SJCRH30 (cell line): ENCODE results near the gene LMF1. TPM values are rescaled to one million over a fixed set of nuclear protein-coding genes. Genes with fewer than 3 reads are reported as not detected.
A peak's percentile ranks its signal among the peaks of the same experiment; 100 is the strongest.
"Not testable (repeated sequence)": the region's sequence is repeated elsewhere in the genome, so short reads cannot be mapped to it uniquely, and the experiment has no call there.

Experiments
- DNase-seq, 2 experiments: peaks; one replicate each; pipeline ENCODE4 v3.0.0-alpha.2; 2015 to 2020
- H3K27ac ChIP-seq: fragments of 250-450 bp; sonication (Bioruptor Pico); 2 replicates; pipeline ENCODE4 v1.5.1; 2020; ENCODE audit warnings: mild to moderate bottlenecking, moderate library complexity
- H3K27me3 ChIP-seq: fragments of 250-450 bp; sonication (Bioruptor Pico); 2 replicates; pipeline ENCODE4 v1.5.1; 2020; ENCODE audit warnings: mild to moderate bottlenecking, moderate library complexity
- H3K36me3 ChIP-seq: fragments of 250-450 bp; sonication (Bioruptor Pico); 2 replicates; pipeline ENCODE4 v1.5.1; 2020; ENCODE audit warnings: mild to moderate bottlenecking, moderate library complexity
- H3K4me1 ChIP-seq: fragments of 250-450 bp; sonication (Bioruptor Pico); 2 replicates; pipeline ENCODE4 v1.5.1; 2020; ENCODE audit warnings: mild to moderate bottlenecking, moderate library complexity
- H3K4me3 ChIP-seq: fragments of 250-450 bp; sonication (Bioruptor Pico); 2 replicates; pipeline ENCODE4 v1.5.1; 2020; ENCODE audit warnings: mild to moderate bottlenecking, moderate library complexity
- H3K9me3 ChIP-seq: fragments of 250-450 bp; sonication (Bioruptor Pico); replicated peaks from 2 replicates; pipeline ENCODE4 v1.5.1; 2020; ENCODE audit warnings: mild to moderate bottlenecking, moderate library complexity
- total RNA-seq: library from RNA; depleted of rRNA; stranded (reverse); fragments of >200 nt; shearing (Covaris generic); gene quantifications from 2 replicates; pipeline ENCODE4 v1.2.3, GENCODE V29; 2014

Gene LMF1
- total RNA-seq, 1 experiment from 2014 or later = 2.3 TPM

- no peaks in the 10 kb centered on the region for H3K27me3 ChIP-seq
- no peaks in the 10 kb centered on the region for H3K9me3 ChIP-seq
- H3K36me3 ChIP-seq = no peaks in the 10 kb centered on the region
- H3K4me1 ChIP-seq = no peaks in the 10 kb centered on the region
- no peak for DNase-seq
- no peak overlapping the region for H3K27ac ChIP-seq
- H3K4me3 ChIP-seq = no peak overlapping the region
These were observed 74.3 kb downstream of the LMF1 start for GRCh38 chr16:896261-897199.

GRCh38 chr16:895371-895770, 75.4 kb downstream of the LMF1 start:
- DNase-seq = no peak
- H3K9me3 ChIP-seq = no peaks in the 10 kb centered on the region
- H3K4me3 ChIP-seq = no peak overlapping the region
- H3K27ac ChIP-seq = no peak overlapping the region
- H3K27me3 ChIP-seq = no peaks in the 10 kb centered on the region
- H3K4me1 ChIP-seq = peaks cover 6% of the 10 kb centered on the region
- H3K36me3 ChIP-seq = no peaks in the 10 kb centered on the region

GRCh38 chr16:894841-895240, 75.9 kb downstream of the LMF1 start:
- H3K36me3 ChIP-seq = no peaks in the 10 kb centered on the region
- no peaks in the 10 kb centered on the region for H3K27me3 ChIP-seq
- peaks cover 12% of the 10 kb centered on the region for H3K4me1 ChIP-seq
- DNase-seq = no peak
- H3K9me3 ChIP-seq = no peaks in the 10 kb centered on the region
- H3K4me3 ChIP-seq = no peak overlapping the region
- no peak overlapping the region for H3K27ac ChIP-seq

DNA sequence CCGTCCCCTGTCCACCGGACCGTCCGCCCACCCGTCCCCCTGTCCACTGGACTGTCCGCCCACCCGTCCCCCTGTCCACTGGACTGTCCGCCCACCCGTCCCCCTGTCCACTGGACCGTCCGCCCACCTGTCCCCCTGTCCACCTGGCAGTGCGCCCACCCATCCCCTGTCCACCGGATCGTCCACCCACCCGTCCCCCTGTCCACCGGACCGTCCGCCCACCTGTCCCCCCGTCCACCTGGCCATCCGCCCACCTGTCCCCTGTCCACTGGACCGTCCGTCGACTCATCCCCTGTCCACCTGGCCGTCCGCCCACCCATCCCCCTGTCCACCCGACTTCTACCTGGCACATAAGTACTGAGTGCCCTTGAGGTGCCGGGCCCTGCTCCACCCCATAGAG, 76.6 kb downstream of the LMF1 start:
- no peaks in the 10 kb centered on the region for H3K9me3 ChIP-seq
- H3K27me3 ChIP-seq = no peaks in the 10 kb centered on the region
- H3K4me3 ChIP-seq = no peak overlapping the region
- no peaks in the 10 kb centered on the region for H3K36me3 ChIP-seq
- H3K27ac ChIP-seq = no peak overlapping the region
- H3K4me1 ChIP-seq = peaks cover 15% of the 10 kb centered on the region
- no peak for DNase-seq

GRCh38 chr16:893360-893759, 77.4 kb downstream of the LMF1 start:
- H3K4me1 ChIP-seq = peaks cover 15% of the 10 kb centered on the region
- H3K4me3 ChIP-seq = no peak overlapping the region
- no peaks in the 10 kb centered on the region for H3K9me3 ChIP-seq
- H3K36me3 ChIP-seq = no peaks in the 10 kb centered on the region
- no peaks in the 10 kb centered on the region for H3K27me3 ChIP-seq
- DNase-seq = no peak
- H3K27ac ChIP-seq = no peak overlapping the region

DNA sequence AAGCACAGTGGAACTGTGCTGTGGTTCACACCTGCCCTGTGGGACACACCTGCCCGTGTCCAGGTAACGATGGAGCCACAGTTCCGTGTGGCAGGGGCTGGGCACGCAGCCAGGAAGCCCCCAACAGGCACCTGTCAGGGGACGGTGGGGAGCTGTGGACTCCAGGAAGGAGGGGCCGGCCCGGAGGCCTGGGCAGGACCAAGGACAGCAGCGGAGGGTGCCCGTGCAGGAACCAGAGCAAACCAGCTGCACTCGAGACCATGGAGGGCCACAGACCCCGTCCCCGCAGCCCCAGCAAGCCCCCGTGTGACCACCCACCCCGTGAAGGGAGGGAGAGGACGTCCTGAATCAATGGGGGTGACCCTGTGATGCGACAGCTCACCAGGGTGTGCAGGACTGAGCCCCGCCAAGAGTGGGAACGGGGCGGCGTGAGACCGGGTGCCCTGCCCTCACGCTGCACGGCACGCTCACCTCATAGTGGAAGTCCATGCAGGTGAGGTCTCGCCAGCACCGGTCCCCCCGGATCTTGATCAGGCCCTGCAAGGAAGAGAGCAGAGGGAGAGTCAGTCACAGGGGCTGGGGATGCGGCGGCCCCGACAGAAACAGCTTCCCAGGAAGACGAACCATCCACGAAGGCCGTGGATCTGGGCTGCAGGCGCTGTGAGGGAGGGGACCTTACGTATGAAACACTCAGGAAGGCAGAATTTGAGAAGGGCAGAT, 78.1 kb downstream of the LMF1 start:
- H3K4me3 ChIP-seq = no peak overlapping the region
- H3K27ac ChIP-seq = no peak overlapping the region
- H3K4me1 ChIP-seq = peaks cover 15% of the 10 kb centered on the region
- no peaks in the 10 kb centered on the region for H3K9me3 ChIP-seq
- no peaks in the 10 kb centered on the region for H3K27me3 ChIP-seq
- no peaks in the 10 kb centered on the region for H3K36me3 ChIP-seq
- DNase-seq = no peak

- Histone ChIP-seq H3K4me3 (no peak overlapping the region), H3K27me3 (no peaks in the 10 kb centered on the region), H3K36me3 (no peaks in the 10 kb centered on the region), H3K27ac (no peak overlapping the region), H3K9me3 (no peaks in the 10 kb centered on the region), H3K4me1 (peaks cover 15% of the 10 kb centered on the region)
- no peak for DNase-seq
These were observed 78.8 kb downstream of the LMF1 start for GRCh38 chr16:892006-892405.

GRCh38 chr16:891353-891740, 79.4 kb downstream of the LMF1 start:
- no peaks in the 10 kb centered on the region for H3K36me3 ChIP-seq
- H3K9me3 ChIP-seq = no peaks in the 10 kb centered on the region
- H3K27ac ChIP-seq = no peak overlapping the region
- H3K27me3 ChIP-seq = no peaks in the 10 kb centered on the region
- no peak for DNase-seq
- no peak overlapping the region for H3K4me3 ChIP-seq
- H3K4me1 ChIP-seq = peaks cover 15% of the 10 kb centered on the region

DNA sequence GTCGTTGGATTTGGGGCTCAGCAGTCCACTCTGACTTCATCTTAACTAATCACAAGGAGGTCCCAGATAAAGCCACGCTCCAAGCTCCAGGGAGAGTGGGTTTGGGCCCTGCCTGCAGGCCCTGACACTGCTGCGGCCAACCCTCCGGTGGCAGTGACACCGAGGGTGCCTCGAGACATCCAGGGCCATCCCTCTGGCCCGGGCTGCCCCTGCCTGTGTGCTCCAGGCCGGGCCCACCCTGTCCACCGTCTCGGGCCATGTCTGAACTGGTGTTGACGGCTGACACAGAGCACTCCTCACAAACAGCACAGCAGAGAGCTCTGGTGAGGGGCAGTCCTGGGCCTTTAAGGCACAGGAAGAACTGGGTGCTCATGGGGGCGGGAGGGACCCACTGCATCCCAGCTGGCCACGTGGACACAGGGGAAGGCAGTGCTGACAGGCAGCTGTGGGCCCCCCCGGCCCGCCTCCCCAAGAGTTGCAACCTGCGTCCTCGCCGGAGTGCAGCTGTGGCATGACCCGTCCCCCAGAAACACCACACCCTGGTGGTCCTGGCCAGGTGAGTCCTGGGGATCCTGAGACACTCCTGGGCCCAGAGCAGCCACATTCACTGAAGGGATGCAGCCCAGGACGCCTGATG, 80.0 kb downstream of the LMF1 start:
- Histone ChIP-seq H3K27me3 (no peaks in the 10 kb centered on the region), H3K27ac (peak overlapping the region; percentile 25), H3K36me3 (no peaks in the 10 kb centered on the region), H3K4me3 (no peak overlapping the region), H3K9me3 (no peaks in the 10 kb centered on the region), H3K4me1 (peaks cover 15% of the 10 kb centered on the region)
- DNase-seq = no peak

DNA sequence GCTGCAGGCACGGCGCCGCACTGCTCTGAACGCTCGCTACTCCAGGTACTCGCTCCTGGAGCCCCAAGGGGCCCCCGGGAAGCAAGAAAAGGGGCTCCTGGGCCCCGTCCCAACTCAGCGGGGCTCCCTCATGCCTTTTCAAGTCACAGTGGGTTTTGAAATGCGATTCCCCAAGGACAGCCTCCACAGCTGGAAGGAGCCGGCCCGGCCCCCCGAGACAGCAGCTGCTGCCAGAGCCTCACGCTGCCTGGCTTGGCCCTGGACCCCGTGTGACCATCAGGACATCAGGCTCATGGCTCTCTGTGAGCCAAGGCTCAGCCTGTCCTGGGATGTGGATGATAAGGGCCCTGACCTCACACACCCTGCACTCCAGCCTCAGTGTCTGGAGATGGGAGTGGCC, 80.6 kb downstream of the LMF1 start:
- Histone ChIP-seq H3K4me1 (peaks cover 15% of the 10 kb centered on the region), H3K9me3 (no peaks in the 10 kb centered on the region), H3K4me3 (no peak overlapping the region), H3K27ac (peak overlapping the region; percentile 25), H3K36me3 (no peaks in the 10 kb centered on the region), H3K27me3 (no peaks in the 10 kb centered on the region)
- DNase-seq = peak; percentile 82 to 86

DNA sequence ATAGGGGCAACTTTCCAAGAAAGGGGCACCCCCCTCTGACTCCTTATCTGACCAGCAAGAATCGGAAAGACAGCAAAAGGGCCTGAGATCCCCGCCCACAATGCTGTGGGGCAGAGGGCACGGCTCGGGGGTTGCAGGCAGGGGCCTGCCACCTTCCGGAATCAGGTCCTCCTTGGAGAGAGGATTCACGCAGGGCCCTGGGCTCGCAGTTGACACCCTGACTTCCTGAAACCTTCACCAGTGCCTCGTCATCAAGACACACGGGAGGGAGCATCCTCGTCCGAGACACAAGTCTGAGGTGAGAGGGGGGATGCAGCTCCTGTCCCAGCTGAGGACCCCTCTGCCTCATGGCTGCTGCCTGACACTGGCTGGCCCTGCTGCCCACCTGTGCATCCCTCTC, 81.2 kb downstream of the LMF1 start:
- no peak overlapping the region for H3K27ac ChIP-seq
- peaks cover 15% of the 10 kb centered on the region for H3K4me1 ChIP-seq
- H3K9me3 ChIP-seq = no peaks in the 10 kb centered on the region
- H3K4me3 ChIP-seq = no peak overlapping the region
- DNase-seq = no peak
- no peaks in the 10 kb centered on the region for H3K27me3 ChIP-seq
- H3K36me3 ChIP-seq = no peaks in the 10 kb centered on the region

GRCh38 chr16:888901-889570, 81.7 kb downstream of the LMF1 start:
- Histone ChIP-seq H3K36me3 (no peaks in the 10 kb centered on the region), H3K9me3 (peaks cover 4% of the 10 kb centered on the region), H3K27ac (no peak overlapping the region), H3K4me3 (no peak overlapping the region), H3K4me1 (peaks cover 15% of the 10 kb centered on the region), H3K27me3 (no peaks in the 10 kb centered on the region)
- DNase-seq = no peak

DNA sequence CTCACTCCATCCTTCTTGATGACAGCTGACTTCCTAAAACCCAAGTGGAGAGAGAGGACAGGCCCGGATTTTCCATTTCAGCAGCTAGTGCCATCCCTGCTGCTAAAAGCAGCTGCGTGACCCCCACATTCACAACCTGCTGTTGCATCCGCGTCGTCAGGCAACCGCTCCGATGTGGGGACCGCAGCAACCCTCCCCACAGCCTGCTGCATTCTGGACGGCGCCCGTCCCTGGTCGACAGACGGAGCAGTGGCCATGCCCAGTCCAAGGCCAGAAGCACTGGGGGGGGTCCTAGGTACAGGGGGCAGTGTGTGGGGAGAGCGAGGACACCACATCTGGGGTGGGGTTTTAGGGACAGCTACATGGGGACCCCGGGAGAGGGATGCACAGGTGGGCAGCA, 82.3 kb downstream of the LMF1 start:
- H3K4me1 ChIP-seq = peaks cover 15% of the 10 kb centered on the region
- not testable (repeated sequence) for DNase-seq, H3K36me3 ChIP-seq, H3K27ac ChIP-seq, H3K4me3 ChIP-seq, H3K9me3 ChIP-seq, H3K27me3 ChIP-seq

GRCh38 chr16:887846-888245, 82.9 kb downstream of the LMF1 start:
- Histone ChIP-seq H3K27ac (no peak overlapping the region), H3K4me3 (no peak overlapping the region), H3K4me1 (peaks cover 15% of the 10 kb centered on the region), H3K9me3 (peaks cover 7% of the 10 kb centered on the region), H3K27me3 (no peaks in the 10 kb centered on the region), H3K36me3 (no peaks in the 10 kb centered on the region)
- DNase-seq = no peak
